Left cardiac atrium (tissue), 4 donors: ENCODE data around the gene CCDC12. TPM values are rescaled to one million over a fixed set of nuclear protein-coding genes. Genes with fewer than 3 reads are reported as not detected.

ENCODE experiments used
- ATAC-seq, 2 donors: fragments of 200-7000 bp; cut with Tn5 transposase; one replicate each; pipeline ENCODE4 v1.9.1; 2020; ENCODE audit warnings: mild to moderate bottlenecking in 2 of 2, moderate library complexity in 2 of 2
- DNase-seq: peaks from one replicate; pipeline ENCODE4 v3.0.0-alpha.2; 2020
- intact Hi-C, 2 donors: fragments of 100-400 bp; cut with DNase I; formaldehyde crosslinking; loops; one replicate each; pipeline versions ENCODE4 v1.14.1 to v1.15.1; 2022 to 2023
- total RNA-seq, 2 donors: library from RNA; stranded (reverse); fragmentation: NEBNext Ultra II Directional; extraction: Animal tissue kit (Norgen Biotek cat#: 25700); gene quantifications; one replicate each; pipeline ENCODE4 v1.2.1, GENCODE V29; 2021
- donor health status: DM: no; HTN: yes; CAD: no.
- donor health status: DM: no; HTN: yes; CAD: no; lungs with severe emphysema.
- donor health status: DM: yes; HTN: yes; CAD: no.
- donor health status: Dilated cardiomyopathy.

Gene CCDC12
- total RNA-seq, 2 donors from 2014 or later = 24.2 to 38.4 TPM

DNA sequence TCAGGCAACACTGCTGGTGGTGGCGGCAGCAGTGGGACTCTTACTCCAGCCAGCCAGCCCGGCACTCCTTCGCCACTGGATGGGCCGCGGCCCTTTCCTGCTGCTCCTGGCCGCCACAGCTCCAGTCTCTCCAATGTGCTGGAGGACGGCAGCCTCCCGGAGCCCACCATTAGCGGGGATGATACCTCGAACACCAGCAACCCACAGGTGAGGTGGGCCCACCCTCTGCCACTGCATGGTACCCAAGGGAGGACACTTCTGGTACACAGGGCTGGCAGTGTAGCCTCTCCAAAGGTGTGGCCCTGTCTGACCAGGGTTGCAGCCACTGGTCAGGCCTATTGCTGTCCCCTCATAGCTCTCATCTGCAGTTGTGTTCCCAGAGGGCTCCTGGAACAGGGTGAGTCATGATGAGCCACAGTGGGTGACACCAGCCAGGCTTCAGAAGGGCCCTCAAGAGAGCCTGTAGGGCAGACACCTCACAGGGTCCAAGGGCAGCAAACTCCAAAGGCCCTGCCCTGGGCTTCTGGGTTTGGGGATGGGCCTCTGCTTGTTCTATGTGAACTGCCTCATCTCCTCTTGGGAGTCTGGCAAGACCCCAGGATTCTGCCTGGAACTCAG lies 23.8 kb upstream of the CCDC12 start:
- peak; percentile 14 for DNase-seq
- intact Hi-C loops = loop anchor here (5.0 to 10.0 kb wide), 2 partner anchors 78 to 296 kb away; partner anchors contain the start of gene TMIE (in 1 of the 2)
- peak in 1 of 2 donors; percentile 13 for ATAC-seq

DNA sequence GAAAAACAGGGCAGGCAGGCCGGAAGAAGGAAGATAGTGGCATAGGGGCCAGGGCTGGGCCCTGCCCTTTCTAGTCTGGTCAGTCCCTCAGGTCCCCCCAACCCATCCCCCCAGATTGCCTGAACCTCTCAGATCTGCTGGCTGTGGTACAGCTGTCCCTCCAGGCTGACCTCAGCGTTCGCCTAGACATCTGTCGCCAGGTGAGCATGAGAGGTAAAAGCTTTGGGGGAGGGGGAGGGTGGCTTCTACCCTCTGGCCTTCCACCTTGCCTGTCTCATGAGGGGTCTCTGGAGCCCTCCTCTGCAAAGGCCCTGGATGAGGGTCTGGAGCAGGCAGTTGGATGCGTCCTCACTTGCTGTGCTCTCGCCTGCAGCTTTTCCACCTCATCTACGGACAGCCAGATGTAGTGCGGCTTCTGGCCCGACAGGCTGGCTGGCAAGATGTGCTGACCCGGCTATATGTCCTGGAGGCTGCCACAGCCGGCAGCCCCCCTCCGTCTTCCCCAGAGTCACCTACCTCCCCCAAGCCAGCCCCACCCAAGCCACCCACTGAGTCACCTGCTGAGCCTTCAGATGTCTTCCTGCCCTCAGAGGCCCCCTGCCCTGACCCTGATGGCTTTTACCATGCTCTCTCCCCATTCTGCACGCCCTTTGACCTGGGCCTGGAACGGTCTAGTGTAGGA lies 23.1 kb upstream of the CCDC12 start:
- intact Hi-C loops = loop anchor here (5.0 to 10.0 kb wide), 2 partner anchors 77 to 295 kb away; partner anchors contain the start of gene TMIE (in 1 of the 2)

GRCh38 chr3:46998852-46999515 lies 22.4 kb upstream of the CCDC12 start:
- ATAC-seq = no peak
- intact Hi-C loops = loop anchor here in 1 of 2 donors (1.0 kb wide), 1 partner anchor 77 kb away; no protein-coding TSS in a partner anchor
- peak; percentile 13 for DNase-seq

More for the DNA sequence above, 23.1 kb upstream of the CCDC12 start:
- DNase-seq = peak; percentile 17
- ATAC-seq = no peak

DNA sequence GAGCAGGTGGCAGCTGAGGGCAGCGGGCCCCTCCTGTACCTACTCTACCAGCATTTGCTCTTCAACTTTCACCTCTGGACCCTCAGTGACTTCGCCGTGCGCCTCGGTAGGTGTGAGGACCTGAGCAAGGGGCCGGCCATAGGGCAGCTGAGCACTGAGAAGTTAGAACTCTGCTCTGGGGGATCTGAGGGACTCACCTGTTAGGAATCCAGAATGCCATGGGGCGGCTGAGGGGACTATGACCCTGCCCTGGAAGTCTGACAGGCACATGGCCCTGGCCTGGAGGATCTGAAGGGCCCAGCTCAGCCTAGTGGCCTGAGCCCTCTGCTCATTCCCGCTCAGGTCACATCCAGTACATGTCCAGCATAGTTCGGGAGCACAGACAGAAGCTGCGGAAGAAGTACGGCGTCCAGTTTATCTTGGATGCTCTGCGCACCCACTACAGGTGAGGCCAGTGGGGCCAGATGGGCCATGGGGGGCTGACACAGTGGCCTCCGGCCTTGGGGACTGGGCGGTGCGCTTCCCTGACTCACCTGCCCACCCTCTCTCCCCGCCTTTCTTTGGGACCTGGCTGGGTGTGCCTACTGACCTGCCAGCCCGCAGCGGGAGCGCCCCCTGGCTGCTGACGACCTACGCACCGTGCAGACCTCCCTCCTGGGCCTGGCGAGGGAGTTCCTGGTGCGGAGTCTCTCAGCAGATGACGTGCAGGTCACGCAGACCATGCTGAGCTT lies 21.7 kb upstream of the CCDC12 start:
- DNase-seq (peak; percentile 79), ATAC-seq (peak; percentile 69 to 81)
- intact Hi-C loops = loop anchor here in 1 of 2 donors (1.0 kb wide), 1 partner anchor 76 kb away; no protein-coding TSS in a partner anchor

- ATAC-seq (no peak), DNase-seq (no peak)
- intact Hi-C loops = loop anchor here in 1 of 2 donors (1.0 kb wide), 1 partner anchor 75 kb away; no protein-coding TSS in a partner anchor
Measured at GRCh38 chr3:46997453-46998091, 21.0 kb upstream of the CCDC12 start.

GRCh38 chr3:46996689-46997452 lies 20.3 kb upstream of the CCDC12 start:
- intact Hi-C loops = no loop called here
- no peak for ATAC-seq
- no peak for DNase-seq

DNA sequence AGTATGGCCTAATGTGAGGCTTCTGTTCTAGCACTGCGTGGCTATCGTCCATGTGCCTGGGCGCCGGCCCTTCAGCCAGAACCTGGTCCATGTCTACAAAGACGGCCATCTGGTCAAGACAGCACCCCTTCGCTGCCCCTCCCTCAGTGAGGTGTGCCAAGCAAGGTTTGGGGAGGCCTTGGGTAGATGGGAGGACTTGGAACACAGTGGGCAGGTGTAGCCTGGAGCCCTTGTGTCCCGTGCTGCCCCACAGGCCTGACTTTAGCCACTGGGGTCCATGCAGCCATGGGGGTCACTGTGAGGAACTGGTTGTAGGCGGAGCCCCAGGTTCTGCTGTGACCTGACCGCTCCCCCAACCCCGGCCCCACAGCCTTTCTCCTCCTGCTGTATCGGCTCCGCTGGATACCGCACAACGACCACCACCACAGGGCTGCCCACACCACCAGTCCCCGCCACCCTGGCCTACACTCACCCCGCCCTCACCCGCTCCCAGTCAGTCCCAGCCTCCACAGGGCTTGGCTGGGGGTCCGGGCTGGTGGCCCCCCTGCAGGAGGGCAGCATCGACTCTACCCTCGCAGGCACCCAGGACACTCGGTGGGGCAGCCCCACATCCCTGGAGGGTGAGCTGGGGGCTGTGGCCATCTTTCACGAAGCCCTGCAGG lies 19.5 kb upstream of the CCDC12 start:
- intact Hi-C loops = no loop called here
- peak; percentile 23 for DNase-seq
- no peak for ATAC-seq

- intact Hi-C loops = no loop called here
- DNase-seq (peak; percentile 18), ATAC-seq (no peak)
Measured at GRCh38 chr3:46994801-46995731, 18.5 kb upstream of the CCDC12 start.

DNA sequence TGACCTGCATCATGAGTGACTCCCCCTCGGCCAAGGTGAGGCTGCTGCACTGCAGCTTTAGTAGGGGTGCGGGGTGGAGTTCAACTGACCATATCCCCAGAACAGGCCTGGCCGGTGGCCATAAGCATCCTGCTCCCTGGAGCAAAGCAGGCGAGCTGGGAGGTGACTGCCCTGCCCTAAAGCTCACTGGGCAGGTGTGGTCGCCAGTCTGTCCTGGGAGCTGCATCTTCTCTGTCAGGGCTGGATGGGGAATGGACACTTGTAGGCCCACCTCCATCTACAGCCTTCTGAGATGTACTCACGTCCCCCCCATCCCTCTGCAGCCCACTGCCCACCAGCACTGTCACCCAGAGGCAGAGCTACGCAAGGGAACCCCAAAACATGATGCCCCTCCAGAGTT lies 17.4 kb upstream of the CCDC12 start:
- no peak for DNase-seq
- intact Hi-C loops = no loop called here
- ATAC-seq = no peak

DNA sequence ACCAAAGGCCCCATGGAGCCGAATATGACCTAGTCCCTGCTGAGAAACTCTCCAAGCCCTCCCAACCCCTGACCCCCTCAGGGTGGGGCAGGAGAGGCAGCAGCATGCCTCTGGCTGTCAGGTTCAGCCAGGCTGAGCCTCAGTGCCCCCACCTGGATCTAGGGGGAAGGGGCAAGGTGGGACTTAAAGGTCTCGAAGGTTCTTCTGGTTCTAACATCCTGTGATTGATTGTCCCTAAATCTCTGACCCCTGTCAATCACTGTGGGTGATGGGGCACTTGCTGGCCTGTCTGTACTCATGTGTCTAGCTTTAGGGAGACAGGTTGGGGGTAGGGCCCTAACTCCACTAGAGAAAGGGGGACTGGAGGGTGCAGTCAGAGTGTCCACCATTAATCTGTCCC lies 16.7 kb upstream of the CCDC12 start:
- no peak for ATAC-seq
- DNase-seq = no peak
- intact Hi-C loops = no loop called here

DNA sequence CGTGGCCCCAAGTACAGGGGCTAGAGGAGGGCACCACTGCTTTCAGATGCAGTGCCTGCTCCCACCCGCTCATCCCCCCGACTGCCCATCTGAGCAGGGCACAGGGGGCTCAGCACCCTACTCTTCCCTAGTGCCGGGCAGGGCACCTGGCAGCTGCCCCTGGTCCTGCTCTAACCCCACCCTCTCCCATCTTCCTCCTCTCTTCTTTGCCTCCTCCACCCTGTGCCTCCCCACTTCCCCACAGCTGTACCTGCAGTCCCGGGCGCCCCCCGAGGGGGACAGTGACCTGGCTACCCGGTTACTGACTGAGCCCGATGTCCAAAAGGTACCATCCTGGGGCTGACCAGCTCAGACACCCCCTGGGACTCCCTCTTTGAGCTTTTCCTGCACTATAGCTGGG lies 15.7 kb upstream of the CCDC12 start:
- DNase-seq = no peak
- ATAC-seq = no peak
- intact Hi-C loops = no loop called here

GRCh38 chr3:46991406-46992165 lies 15.0 kb upstream of the CCDC12 start:
- no peak for DNase-seq
- intact Hi-C loops = no loop called here
- no peak for ATAC-seq

DNA sequence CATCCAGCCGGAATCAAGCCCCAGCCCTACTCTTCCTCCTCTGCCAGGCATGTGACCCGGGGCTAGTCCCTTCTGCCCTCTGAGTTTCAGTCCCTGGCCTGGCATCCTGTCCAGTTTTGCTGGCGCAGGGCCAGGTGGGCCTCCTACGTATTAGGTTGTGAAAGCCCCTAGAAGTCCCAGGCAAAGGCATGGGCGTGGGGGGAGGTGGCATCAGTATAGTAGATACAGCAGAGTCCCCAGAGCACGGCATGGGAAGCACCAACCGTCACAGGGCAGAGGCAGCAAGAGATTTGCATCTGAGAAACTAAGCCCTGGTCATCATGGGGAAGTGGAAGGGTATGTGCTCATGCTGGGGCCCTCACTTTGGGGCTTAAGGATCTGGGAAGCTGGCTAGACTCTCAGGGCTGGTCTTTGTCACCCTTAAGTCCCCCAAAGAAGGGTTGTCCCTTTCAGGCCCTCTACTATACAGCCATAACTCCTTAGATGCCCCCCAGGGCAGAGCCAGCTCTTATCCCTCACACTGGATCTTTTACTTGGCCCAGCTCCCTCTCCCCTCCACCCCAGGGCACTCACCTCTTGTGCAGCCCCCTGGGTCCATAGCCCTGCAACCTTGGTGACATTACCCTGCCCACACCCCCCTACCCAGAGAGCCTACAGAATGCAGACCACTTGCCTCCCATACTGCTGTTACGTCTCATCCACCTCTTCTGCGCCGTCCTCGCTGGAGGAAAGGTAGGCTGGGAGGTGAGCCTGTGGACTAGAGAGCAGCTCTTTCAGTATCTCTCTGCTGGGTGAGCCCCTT lies 14.2 kb upstream of the CCDC12 start:
- intact Hi-C loops = no loop called here
- ATAC-seq (no peak), DNase-seq (no peak)

- DNase-seq (no peak), ATAC-seq (no peak)
- intact Hi-C loops = no loop called here
Measured at GRCh38 chr3:46989146-46989810, 12.7 kb upstream of the CCDC12 start.

GRCh38 chr3:46988616-46989015 lies 12.1 kb upstream of the CCDC12 start:
- DNase-seq (no peak), ATAC-seq (no peak)
- intact Hi-C loops = no loop called here
